Measurements from ENCODE around the gene SEPTIN7.

Gene SEPTIN7

GRCh38 chr7:35839860-35840854, 39.3 kb downstream of the SEPTIN7 start:
- no peak for DNase-seq (ENCODE audit: low read depth)

DNA sequence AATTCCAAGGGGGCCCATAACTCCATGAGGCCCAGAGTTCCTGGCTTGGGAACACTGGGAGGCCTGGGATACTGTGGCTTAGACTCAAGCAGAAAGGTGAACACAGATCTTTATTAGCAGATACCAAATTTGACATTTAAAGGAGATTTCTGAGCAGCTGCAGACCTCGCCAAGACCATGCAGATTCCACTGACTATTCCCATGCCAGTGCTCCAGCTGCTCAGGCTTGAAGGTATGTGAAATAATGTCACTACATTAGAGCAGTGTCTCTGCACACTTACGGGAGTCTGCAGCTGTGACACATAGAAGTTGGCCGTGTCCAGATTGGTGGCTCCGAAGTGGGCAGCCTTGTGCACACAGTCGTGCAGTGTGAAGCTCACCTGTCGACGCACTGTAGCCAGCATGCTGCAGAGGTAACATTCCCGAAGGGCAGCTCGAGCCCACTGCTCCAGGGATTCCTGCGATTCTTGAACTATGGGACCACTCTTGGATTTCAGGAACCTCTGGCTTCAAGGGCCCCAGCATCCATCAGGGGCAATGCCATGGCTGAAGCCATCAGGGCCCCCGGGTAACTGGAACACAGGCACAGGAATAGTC, 46.1 kb downstream of the SEPTIN7 start:
- no peak for DNase-seq (ENCODE audit: low read depth)

GRCh38 chr7:35848725-35849124, 47.9 kb downstream of the SEPTIN7 start:
- no peak for DNase-seq (ENCODE audit: low read depth)

DNA sequence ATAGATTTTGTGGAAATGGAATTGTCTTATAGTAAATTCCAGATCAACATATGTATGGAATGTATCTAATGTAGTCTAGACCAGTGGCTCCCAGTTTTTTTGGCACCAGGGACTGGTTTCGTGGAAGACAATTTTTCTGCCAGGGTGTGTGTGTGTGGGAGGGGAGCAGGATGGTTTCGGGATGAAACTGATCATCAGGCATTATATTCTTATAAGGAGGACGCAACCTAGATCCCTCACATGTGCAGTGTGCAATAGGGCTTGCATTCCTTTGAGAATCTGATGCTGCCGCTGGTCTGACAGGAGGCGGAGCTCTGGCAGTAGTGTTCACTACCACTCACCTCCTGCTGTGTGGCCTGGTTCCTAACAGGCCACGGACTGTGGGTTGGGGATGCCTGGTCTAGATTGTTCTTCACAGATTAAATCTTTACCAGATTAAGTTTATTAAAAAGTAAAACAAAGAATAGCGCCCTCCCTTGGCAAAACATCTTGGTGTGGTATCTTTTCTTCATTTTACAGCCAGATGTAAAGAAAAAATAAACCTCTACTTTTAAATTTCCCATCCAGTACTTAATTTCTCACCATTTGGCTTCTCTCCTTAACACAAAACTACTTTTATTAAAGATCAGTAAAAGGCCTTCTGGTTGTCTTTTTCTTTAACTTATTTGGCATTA, 48.4 kb downstream of the SEPTIN7 start:
- DNase-seq (ENCODE audit: low read depth): no peak

- no peak for DNase-seq (ENCODE audit: low read depth)
Measured at GRCh38 chr7:35849954-35850353, 49.1 kb downstream of the SEPTIN7 start.
